T-helper 2 cell treated with Interferon-gamma antibody and Interleukin-4, amounts not matched to agents 100 ng/mL and 5 ng/mL, for 36 hours (primary cell): ENCODE measurements around the gene LILRB5. TPM values are rescaled to one million over a fixed set of nuclear protein-coding genes. Genes with fewer than 3 reads are reported as not detected.
"Not testable (repeated sequence)": the region's sequence is repeated elsewhere in the genome, so short reads cannot be mapped to it uniquely, and the experiment has no call there.

ENCODE experiments used
- intact Hi-C: fragments of 100-400 bp; cut with micrococcal nuclease; formaldehyde crosslinking; loops from one replicate; pipeline ENCODE4 v1.15.1; 2023
- total RNA-seq: library from RNA; stranded (reverse); gene quantifications from 2 replicates; pipeline ENCODE4 v1.2.3, GENCODE V29; 2022

Gene LILRB5
- total RNA-seq, 1 donor from 2014 or later = not detected

DNA sequence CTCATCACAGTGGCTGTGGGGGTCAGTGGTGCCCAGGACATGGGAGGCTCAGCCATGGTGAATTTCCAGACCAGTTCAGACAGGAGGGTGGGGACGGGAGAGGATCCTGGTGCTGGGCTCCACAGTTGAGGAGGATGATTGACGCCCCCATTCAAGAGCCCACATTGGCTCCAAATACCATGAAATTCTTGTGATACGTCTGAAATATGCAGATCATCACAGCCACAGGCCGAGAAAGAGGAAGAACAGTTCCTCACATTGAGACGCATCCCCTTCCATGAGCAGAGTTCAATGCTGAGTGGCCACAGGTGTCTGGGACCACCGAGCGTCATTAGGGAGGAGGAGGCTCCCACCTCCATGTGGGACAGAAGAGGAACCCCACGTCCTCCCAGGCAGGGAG, 13.3 kb downstream of the LILRB5 start:
- intact Hi-C loops = not testable (repeated sequence)

DNA sequence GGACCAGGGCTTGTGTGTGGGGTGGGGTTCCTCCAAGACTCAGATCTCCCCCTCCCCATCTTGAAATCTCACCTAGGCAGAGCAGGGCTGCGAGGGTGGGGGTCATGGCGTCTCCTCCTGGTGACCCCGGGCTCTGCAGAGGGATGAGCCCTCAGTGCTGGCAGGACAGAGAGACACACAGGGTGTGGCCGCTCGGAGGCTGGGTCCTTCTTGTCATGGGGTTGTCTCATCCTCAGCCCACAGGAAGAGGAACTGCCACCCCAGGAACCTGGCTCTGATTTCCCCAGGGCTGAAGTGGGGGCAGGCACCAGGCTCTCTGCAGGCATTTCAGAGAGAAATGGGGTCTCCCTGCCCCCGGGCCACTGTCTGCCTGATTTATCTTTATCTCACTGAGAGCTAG, 14.4 kb downstream of the LILRB5 start, which contains the start of gene LILRA6:
TSS of gene LILRA6 (minus strand) at position 145 of the 400 bp plus-strand sequence.
- intact Hi-C loops = not testable (repeated sequence)

DNA sequence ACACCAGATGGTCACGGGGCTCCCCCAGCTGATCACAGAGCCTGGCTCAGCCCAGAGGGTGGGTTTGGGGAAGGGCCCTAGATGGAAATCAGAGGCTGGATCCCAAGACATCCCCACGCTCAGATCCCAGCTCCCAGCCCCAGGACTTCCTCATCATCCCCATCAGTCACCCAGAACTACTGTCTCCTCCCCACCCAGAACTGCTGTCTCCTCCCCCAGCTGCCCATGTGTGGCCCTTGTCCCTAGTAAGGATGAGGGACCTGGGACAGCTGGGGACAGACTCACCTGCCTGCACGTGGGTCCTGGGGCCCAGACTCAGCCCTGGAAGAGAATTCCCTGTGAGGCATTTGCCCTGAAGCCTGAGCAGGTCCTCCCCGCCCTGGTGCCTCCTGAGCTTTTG, 14.8 kb downstream of the LILRB5 start:
- intact Hi-C loops = not testable (repeated sequence)

DNA sequence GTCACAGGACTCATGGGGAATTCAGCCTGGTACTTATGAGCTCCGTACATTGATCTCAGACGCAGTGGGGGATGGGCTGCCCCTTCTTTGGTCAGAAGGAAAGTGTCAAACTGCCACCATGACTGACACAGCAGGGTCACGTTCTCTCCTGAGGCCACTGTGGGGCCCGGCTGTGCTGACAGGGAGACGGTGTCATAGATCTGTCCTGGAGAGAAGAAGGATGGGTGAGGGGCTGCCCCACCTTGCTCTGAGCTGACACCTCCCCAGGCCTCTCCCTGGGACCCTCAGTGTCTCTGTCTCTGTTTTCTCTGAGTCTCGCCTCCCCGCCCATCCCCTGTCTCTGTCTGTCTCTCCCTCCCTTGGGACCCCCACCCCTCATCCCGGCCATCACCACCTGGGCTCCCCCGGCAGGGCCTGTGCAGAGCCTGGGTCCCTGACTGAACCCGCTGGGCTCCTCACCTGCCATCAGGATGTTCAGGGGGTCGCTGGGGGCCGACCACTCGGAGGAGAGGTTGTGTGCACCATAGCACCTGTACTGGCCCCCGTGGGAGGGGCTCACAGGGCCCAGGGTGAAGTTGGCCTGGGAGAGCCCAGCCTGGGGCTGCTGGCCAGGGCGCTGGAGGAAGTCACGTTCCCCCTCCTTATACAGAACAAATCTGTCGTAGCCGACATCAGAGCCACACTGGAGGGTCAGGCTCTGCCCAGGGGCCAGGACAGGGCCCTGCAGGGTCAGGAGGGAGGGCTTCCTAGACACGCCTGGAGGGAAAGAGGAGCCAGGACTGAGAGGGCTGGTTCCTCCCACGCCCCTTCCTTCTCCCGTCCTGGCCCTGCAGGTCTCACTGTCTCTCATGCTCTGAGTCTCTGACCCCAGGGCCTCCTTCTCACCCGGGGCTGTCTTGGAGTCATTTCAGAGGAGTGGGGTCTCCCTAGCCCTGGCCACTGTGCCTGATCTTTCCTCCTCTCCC, 16.4 kb downstream of the LILRB5 start:
- intact Hi-C loops = not testable (repeated sequence)

- intact Hi-C loops = not testable (repeated sequence)
Measured at GRCh38 chr19:54239491-54240371, 17.3 kb downstream of the LILRB5 start.

DNA sequence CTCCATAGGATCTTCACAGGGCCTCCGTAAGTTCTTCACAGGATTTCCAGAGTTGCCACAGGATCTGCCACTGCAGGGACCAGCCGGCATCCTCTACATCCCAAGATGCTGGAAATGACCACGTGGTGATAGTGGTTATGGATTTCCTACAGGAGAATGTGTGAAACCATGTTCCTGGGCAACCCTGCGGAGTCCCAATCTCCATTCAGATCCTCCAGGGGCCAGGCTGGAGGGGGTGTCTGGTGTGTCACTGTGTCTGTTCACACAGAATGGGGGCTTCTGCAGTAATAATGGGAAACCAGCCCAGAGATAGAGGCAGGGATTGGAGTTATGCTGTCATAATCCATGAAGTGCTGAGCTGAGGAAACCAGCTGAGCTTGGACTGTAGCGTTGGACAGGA, 23.1 kb downstream of the LILRB5 start:
- intact Hi-C loops = no loop called here

DNA sequence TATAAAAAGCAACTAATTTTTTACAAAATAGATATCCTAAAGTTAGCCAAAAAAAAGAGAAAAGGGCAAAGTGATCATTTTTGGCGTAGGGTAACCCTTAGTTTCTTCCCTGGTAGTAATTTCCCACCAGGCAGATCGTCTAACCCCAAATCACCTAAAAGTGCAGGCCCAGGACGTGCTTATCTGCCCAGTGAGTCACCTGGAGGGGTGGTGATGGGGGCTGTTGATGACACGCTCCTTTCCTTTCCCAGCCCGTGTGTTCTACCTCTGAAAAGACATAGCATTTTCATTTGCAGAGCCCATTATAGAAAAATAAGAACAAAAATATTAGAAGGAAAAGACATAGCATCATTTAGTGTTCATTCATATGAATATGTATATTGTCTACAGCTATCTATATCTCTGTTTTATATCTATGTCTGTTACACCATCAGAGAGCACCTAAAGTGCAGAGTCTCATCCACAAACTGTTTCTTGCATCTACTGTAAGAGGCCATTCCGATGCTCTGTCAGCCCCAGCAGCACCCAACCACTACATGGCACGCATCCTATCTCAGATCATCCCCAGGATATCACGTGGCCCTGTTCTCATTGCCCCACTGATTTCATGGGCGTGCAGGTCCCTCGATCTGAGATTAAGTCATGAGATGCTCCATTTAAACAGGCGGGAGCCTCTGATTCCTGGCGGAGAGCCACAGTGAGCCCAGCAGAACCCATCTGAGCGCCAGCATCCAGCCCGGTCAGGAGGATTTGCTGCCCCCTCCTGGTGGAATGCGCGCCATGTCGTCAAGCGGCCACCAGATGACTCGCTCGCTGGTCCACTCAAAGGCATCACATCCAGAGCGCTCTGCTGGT, 25.8 kb downstream of the LILRB5 start:
- intact Hi-C loops = loop anchor here (1.0 kb wide), 1 partner anchor 63 kb away; no protein-coding TSS in a partner anchor

- intact Hi-C loops = no loop called here
Measured at GRCh38 chr19:54230031-54230430, 27.0 kb downstream of the LILRB5 start.

DNA sequence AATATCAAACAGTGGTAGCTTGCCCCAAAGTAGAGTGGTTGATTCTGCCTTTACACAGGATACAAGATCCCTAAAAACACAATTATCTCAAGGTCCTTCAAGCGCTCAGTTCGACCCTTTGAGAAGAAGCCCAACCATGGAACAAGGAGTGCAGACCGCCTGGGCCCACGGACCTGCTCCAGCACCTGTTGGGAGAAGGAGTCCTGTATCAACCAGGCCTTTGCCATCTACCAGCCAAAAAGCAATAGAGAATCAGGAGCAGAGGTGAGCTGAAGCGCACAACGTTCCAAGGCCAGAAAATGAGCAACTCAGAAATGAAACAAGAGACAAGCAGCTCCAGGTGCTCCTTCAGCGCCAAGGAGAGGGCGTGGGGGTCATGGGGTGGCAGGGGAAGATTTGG, 27.9 kb downstream of the LILRB5 start:
- intact Hi-C loops = no loop called here

GRCh38 chr19:54224619-54225018, 32.5 kb downstream of the LILRB5 start:
- intact Hi-C loops = not testable (repeated sequence)

- intact Hi-C loops = not testable (repeated sequence)
Measured at GRCh38 chr19:54223937-54224281, 33.2 kb downstream of the LILRB5 start.

DNA sequence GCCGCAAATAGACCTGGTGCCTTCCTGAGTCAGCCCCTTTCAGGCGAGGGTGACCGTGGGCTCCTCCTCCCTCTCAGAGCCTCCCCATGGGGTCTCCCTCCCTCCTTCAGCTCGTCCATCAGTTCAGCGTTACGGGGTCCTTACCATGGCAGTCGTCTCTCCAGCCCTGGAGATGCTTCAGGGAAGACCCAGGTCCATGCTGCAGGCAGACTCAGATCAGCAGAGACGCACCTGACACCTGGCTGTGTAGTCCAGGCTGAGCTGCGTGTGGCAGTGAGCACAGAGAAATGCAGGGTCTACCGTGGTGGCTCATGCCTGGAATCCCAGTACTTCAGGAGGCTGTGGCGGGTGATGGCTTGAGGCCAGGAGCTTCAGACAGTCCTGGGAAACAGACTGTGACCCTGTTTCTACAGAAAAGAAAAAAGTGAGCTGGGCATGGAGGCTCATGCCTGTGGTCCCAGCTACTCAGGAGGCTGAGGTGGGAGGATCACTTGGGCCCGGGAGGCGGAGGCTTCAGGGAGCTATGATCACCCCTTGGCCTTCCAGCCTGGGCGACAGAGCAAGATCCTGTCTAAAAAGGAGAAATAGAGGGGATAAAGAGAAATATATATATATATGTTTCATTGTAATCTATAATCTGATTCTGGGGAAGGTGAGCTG, 33.7 kb downstream of the LILRB5 start:
- intact Hi-C loops = not testable (repeated sequence)

DNA sequence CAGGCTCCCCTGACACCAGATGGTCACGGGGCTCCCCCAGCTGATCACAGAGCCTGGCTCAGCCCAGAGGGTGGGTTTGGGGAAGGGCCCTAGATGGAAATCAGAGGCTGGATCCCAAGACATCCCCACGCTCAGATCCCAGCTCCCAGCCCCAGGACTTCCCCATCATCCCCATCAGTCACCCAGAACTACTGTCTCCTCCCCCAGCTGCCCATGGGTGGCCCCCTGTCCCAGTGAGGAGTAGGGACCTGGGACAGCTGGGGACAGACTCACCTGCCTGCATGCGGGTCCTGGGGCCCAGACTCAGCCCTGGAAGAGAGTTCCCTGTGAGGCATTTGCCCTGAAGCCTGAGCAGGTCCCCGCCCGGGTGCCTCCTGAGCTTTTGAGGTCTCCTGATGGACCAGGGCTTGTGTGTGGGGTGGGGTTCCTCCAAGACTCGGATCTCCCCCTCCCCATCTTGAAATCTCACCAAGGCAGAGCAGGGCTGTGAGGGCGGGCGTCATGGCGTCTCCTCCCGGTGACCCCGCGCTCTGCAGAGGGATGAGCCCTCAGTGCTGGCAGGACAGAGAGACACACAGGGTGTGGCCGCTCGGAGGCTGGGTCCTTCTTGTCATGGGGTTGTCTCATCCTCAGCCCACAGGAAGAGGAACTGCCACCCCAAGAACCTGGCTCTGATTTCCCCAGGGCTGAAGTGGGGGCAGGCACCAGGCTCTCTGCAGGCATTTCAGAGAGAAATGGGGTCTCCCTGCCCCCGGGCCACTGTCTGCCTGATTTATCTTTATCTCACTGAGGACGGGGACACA, 34.4 kb downstream of the LILRB5 start, which contains the start of gene LILRB3:
TSS of gene LILRB3 (minus strand) at position 534 of the 803 bp plus-strand sequence. CDS start at position 503, 31 bp downstream.
- intact Hi-C loops = not testable (repeated sequence)

- intact Hi-C loops = not testable (repeated sequence)
Measured at GRCh38 chr19:54221947-54222346, 35.1 kb downstream of the LILRB5 start.

GRCh38 chr19:54219702-54220101, 37.4 kb downstream of the LILRB5 start:
- intact Hi-C loops = not testable (repeated sequence)

GRCh38 chr19:54218960-54219661, 38.0 kb downstream of the LILRB5 start:
- intact Hi-C loops = no loop called here

GRCh38 chr19:54218259-54218658, 38.8 kb downstream of the LILRB5 start:
- intact Hi-C loops = no loop called here

- intact Hi-C loops = not testable (repeated sequence)
Measured at GRCh38 chr19:54217517-54218247, 39.4 kb downstream of the LILRB5 start.
